Dermis blood vessel endothelial cell (primary cell): ENCODE results near the gene PCDH9. TPM values are rescaled to one million over a fixed set of nuclear protein-coding genes. Genes with fewer than 3 reads are reported as not detected.
A peak's percentile ranks its signal among the peaks of the same experiment; 100 is the strongest.

Experiments used
- DNase-seq: peaks from one replicate; pipeline ENCODE4 v3.0.0; 2010
- total RNA-seq: library from RNA; depleted of rRNA; stranded (reverse); fragments of >200 nt; gene quantifications from 2 replicates; pipeline ENCODE4 v1.2.3, GENCODE V29; 2014

The PCDH9 gene
- total RNA-seq, 1 donor from 2014 or later: 0.68 TPM

- DNase-seq: no peak
Measured at GRCh38 chr13:66359393-66359792, 870.7 kb downstream of the PCDH9 start.

DNA sequence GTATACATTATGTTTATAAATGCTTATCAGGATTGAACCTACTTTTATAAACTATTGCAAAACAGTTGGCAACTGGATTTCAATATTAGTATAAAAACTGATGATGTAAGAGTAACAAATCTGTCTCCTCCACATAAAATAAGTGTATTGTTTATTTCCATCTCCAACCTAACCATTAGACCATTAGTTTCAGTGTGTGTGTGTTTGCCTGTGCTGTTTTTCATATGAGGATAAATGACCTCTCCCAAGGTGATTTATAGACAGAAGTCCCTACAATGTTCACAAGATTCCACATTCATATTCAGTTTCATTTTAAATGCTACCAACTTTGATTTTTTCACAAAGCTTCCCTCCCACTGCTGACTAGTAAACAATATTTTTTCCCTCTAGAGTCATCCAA lies 871.6 kb downstream of the PCDH9 start:
- DNase-seq: no peak

- no peak for DNase-seq
Measured at GRCh38 chr13:66357463-66357862, 872.7 kb downstream of the PCDH9 start.

DNA sequence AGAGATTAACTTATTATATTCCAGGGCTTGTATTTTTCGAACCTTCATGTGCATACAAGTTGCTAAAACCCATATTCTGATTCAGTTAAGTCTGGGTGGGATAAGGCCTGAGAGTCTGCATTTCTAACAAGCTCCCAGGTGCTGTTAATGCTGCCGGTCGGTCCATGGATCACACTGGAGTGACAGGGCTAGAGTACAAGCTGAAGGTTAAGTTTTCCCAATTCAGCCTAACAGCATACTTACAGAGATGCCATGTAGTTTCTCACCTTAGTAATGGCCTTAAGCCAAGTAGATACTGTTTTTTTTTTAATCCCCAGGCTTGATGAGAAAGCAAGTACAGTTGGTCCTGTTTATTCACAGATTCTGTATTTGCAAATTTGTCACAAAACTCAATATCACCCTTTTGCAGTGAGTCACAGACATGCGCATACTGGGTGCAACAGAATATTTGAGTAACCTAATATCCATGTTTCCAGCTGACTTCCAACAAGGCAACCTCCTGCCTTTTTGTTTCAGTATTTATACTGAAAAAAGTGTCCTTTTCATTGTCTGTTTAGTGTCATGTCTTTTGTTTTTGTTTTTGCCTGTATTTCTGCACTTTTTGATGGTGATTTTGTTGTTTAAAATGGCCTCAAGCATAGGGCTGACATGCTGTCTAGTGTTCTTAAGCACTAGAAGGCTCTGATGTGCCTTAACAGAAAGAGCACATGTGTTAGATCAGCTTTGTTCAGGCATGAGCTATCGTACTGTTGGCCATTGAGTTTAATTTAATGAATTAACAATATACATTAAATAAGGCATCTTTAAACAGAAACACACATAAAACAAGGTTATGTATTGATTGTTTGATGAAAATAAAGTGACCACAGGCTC lies 875.0 kb downstream of the PCDH9 start:
- no peak for DNase-seq

- no peak for DNase-seq
Measured at GRCh38 chr13:66353664-66354063, 876.5 kb downstream of the PCDH9 start.

DNA sequence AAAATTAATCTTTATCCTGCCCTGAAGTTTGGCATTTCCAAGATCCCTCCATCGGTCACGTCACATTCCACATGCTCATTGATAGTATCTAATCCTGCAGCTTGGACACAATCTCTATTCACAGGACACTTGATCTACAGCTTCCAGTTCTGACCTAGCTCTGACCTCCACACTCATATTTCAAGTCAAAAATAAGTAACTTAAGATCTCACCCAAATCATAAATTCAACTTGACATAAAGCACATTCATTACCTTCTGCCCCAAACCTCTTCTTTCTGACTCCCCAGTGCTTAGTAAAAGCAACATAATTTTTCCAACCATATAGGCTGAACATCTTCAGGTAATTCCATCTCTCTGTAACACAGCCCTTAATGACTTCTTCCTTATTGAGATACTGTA lies 880.2 kb downstream of the PCDH9 start:
- no peak for DNase-seq

DNA sequence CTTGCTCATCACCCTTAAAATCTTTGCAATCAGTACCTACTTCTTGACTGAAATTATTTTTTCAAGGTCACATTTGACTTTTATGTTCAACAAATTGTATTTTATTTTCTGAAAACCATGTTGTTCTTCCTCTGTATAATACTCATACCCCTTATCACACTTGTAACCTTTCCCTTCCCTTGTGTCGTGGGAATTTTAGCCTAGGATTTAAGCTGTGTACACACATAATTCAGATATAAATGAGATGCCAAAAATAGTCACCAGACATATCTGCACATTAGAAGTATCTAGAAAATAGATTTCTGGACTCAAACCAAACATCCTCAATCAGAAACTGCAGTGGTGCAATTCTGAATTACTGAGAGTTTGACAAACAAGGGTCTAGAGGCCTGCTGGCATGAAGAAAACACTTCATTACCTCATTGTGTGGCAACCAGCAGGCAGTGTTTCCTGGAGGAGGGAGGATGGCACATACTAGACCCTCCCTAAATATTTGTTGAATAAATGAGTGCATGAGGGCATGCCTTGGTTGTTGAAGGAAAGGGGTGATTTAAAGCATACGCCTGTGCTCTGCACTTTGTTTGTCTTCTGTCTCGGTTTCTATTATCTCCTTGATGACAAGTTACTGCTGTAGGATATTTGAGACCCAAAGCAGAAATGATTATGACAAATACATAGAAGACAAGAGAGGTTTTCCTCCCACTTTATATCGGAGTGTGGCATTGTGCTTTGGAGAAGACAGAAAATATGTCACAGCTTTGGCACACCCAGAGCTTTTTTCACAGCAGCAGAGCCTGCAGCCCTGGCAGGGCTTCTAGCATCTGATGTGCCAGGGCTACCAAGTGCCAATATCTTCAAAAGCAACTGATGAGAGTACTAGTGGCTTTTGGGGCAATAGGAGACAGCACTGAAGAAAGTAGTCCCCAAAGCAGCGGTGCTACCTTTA lies 881.1 kb downstream of the PCDH9 start:
- DNase-seq: no peak

GRCh38 chr13:66347486-66348117 lies 882.5 kb downstream of the PCDH9 start:
- no peak for DNase-seq

DNA sequence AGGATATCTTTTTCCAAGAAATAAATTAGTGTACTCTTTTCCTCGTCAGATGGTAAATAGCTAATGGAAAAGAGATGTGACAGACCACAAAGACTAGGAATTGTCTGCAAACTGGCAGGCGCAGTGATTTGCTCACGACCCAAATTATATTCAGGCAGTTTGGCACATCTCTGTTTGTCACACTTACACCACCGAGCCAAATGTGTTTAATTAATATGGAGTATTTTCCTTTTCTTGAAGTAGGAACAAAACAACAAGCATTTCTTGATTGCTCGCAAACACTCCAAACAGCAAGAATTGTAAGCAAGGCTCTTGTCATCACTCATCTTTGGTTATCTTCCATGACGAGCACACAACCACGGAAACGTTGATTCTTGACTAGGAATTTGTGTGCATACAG lies 884.2 kb downstream of the PCDH9 start:
- DNase-seq: no peak

GRCh38 chr13:66345518-66345810 lies 884.7 kb downstream of the PCDH9 start:
- DNase-seq: no peak

- no peak for DNase-seq
Measured at GRCh38 chr13:66344805-66345517, 885.2 kb downstream of the PCDH9 start.

GRCh38 chr13:66343224-66343828 lies 886.8 kb downstream of the PCDH9 start:
- DNase-seq: no peak

- DNase-seq: no peak
Measured at GRCh38 chr13:66341635-66342377, 888.3 kb downstream of the PCDH9 start.

DNA sequence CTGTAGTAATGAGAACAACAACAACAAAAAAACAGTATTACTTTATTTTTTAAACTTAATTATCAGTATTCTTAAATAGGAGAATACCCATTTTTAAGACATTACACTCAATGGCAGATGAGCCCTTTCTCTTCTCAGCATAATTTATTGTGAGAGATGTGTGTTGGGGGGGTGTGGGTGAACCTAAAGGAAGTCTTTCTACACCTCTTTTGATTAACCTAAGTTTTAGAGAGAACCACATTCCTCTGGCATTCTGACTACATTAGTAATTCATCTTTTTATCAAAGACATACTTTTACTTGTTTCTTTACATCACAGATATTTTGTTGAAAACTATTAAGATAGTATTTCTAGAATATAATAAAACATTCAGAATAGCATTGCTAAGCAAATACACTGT lies 890.9 kb downstream of the PCDH9 start:
- DNase-seq: no peak

- DNase-seq: no peak
Measured at GRCh38 chr13:66338542-66338941, 891.6 kb downstream of the PCDH9 start.

DNA sequence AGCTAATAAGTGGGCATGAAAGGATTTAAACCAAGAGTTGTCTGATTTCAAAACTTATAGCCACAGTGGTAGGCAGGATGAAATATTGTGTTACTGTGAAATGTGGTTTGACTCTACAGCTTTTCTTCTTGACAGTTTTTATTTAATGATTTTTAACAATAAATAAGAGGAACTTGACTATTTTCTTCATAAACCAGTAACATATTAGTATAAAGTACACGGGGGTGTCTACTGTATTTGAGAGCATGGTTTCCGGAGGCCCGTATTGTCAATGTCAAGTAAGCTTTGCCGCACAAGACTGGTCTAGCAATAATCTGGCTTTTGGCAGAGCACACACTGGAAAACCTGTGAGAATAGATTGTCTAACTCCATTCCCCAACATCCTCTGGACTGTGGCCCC lies 894.5 kb downstream of the PCDH9 start:
- no peak for DNase-seq

DNA sequence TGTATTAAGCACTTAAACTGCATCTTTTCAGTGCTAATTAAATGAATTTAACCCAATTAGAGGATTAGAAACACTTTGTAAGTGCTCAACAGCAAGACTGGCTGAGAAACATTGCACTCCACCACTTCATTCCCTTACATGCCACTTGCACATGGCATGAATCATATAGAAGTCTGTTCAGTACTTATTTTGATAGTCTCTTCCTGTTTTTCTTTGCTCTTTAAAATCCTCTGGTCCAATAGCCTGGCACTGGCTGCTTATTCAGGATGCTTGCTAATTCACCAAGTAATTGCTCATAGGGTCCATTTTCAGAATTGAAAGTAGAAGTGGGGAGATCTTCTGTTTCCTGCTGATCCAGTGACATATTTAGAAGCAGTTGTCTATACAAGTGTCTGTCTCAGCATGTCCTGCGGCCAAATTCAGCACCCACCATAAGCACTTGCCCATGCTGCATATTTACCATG lies 900.1 kb downstream of the PCDH9 start:
- DNase-seq: peak; percentile 13

GRCh38 chr13:66328476-66328875 lies 901.7 kb downstream of the PCDH9 start:
- DNase-seq: no peak

- DNase-seq: no peak
Measured at GRCh38 chr13:66323745-66324347, 906.3 kb downstream of the PCDH9 start.

DNA sequence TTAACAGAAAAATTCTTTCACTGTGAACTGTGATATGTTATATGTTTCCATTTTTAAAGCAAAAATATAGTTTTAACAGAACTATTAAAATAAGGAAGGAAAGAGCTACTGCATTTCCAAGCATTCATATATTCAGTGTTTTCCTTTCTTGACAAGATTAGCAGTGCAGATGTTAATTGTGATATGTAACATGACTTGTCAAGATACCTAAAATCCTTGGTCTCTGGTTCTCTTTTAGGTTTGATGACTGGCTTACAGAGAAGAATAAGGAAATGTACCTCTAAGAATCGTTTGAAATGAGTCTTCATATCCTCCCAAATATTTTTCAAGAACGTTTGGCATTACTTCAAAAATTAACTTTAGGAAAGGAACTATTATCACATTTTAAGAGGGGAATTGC lies 907.2 kb downstream of the PCDH9 start:
- no peak for DNase-seq

GRCh38 chr13:66322193-66322740 lies 907.9 kb downstream of the PCDH9 start:
- no peak for DNase-seq
